Ishikawa (cell line): ENCODE results near the gene FAM13B.

ENCODE experiments used
- CEBPB ChIP-seq: IDR thresholded peaks from 2 replicates; pipeline ENCODE4 v1.6.1; 2012
- CREB1 ChIP-seq: IDR thresholded peaks from 2 replicates; pipeline ENCODE4 v1.6.1; 2012; ENCODE audit warnings: low read depth
- EGR1 ChIP-seq: IDR thresholded peaks from 2 replicates; pipeline ENCODE4 v1.6.1; 2012
- EP300 ChIP-seq: IDR thresholded peaks from 2 replicates; pipeline ENCODE4 v1.6.1; 2012; ENCODE audit warnings: borderline replicate concordance
- FOXM1 ChIP-seq: IDR thresholded peaks from 2 replicates; pipeline ENCODE4 v1.6.1; 2012; ENCODE audit warnings: low read depth, borderline replicate concordance
- NFIC ChIP-seq: IDR thresholded peaks from 2 replicates; pipeline ENCODE4 v1.6.1; 2012
- RAD21 ChIP-seq: IDR thresholded peaks from 2 replicates; pipeline ENCODE4 v1.6.1; 2012; ENCODE audit warnings: low read depth
- TAF1 ChIP-seq: IDR thresholded peaks from 2 replicates; pipeline ENCODE4 v1.6.1; 2012; ENCODE audit warnings: low read depth, mild to moderate bottlenecking
- TCF12 ChIP-seq: IDR thresholded peaks from 2 replicates; pipeline ENCODE4 v1.6.1; 2012; ENCODE audit warnings: low read depth
- TEAD4 ChIP-seq: IDR thresholded peaks from 2 replicates; pipeline ENCODE4 v1.6.1; 2012
- YY1 ChIP-seq: IDR thresholded peaks from 2 replicates; pipeline ENCODE4 v1.6.1; 2012; ENCODE audit warnings: low read depth
- ZBTB7A ChIP-seq: IDR thresholded peaks from 2 replicates; pipeline ENCODE4 v1.6.1; 2012; ENCODE audit warnings: low read depth
- TF ChIP-seq, protein P1 (sequence below): IDR thresholded peaks from 2 replicates; pipeline ENCODE4 v1.6.1; 2012
- TF ChIP-seq, protein P2 (sequence below): IDR thresholded peaks from 2 replicates; pipeline ENCODE4 v1.6.1; 2012
- TF ChIP-seq, protein P3 (sequence below): IDR thresholded peaks from 2 replicates; pipeline ENCODE4 v1.6.1; 2012; ENCODE audit warnings: low read depth, mild to moderate bottlenecking

The FAM13B gene

DNA sequence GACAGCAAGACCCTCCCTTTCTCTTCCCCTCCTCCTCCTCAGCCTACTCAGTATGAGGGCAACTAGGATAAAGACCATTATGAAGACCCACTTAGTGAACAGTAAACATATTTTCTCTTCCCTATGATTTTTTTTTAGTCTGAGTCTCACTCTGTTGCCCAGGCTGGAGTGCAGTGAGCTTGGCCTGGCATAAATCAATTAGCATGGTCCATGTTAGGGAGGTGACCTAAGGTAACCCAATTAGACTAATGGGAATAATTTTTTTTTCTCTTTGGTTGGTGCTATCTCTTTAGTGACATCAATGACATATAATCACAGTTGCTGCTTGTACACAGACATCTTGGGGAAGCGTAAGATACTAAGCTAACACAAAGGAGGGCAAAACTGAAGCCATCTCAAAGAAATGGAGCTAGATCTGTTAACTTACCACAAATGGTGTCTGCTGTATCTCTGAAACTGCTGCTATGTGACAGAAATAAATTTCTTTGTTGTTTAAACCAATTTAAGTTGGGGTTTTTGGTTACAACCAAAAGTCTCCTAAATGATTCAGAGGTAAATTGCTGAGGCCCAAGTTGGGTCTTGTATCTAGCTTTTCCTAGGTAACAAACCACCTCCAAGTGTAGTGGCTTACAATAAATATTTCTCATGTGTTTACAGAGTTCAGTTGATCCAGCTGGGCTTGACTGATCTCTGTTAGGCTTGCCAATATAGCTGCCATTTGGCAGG lies 130.3 kb downstream of the FAM13B start:
- TF ChIP-seq RAD21 (no peak), YY1 (no peak), ZBTB7A (no peak), TCF12 (no peak)

DNA sequence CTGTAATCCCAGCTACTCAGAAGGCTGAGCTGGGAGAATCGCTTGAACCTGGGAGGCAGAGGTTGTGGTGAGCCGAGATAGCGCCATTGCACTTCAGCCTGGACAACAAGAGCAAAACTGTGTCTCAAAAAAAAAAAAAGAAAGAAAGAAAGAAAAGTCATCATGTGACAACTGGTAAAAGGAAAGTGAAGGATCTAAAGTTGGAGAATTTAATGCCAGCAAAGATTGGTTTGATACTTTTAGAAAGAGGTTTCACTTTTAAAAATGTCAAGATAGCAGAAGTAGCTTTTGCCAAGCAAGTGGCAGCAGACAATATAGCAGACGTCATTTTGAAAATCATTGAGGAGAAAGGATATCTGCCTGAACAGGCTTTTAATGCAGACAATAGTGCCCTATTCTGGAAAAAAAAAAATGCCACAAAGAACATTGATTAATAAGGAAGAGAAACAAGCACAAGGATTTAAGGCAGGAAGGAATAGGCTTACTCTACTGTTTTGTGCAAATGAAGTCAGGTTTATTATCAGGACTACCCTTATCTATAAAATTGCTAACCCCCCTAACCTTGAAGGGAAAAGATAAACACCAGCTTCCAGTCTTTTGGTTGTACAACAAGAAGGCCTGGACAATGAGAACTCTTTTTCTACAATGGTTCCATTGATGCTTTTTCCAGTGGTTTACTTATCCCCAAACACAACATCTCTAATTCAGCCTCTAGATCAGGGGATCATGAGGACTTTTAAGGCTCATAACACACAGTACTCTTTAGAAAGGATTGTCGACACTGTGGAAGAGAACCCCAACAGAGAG lies 131.7 kb downstream of the FAM13B start:
- TF ChIP-seq YY1 (no peak), ZBTB7A (no peak), CREB1 (no peak), TAF1 (no peak), TEAD4 (no peak), CEBPB (no peak), EGR1 (no peak), NFIC (no peak)
- TF ChIP-seq, protein P1, sequence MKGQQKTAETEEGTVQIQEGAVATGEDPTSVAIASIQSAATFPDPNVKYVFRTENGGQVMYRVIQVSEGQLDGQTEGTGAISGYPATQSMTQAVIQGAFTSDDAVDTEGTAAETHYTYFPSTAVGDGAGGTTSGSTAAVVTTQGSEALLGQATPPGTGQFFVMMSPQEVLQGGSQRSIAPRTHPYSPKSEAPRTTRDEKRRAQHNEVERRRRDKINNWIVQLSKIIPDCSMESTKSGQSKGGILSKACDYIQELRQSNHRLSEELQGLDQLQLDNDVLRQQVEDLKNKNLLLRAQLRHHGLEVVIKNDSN, result no peak

DNA sequence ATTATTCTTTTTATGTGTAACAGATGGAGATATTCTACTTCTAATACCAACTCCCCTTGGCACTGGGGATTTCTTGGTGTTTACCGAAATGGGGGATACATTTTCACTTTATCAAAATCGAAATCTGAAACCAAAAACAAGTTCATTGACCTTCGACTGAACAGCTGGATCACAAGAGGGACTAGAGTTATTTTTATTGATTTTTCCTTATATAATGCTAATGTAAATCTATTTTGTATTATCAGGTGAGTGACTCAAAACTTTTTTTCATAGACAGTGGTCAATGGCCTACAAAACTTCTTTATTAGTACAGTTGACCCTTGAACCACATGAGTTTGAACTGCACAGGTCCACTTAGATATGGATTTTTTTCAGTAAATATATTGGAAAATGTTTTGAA lies 133.4 kb downstream of the FAM13B start:
- TF ChIP-seq ZBTB7A (no peak), CEBPB (no peak), YY1 (no peak), FOXM1 (no peak), NFIC (no peak), RAD21 (no peak), TAF1 (no peak), CREB1 (no peak), EP300 (no peak), EGR1 (no peak), TEAD4 (no peak), TCF12 (no peak)
- TF ChIP-seq, protein P2, sequence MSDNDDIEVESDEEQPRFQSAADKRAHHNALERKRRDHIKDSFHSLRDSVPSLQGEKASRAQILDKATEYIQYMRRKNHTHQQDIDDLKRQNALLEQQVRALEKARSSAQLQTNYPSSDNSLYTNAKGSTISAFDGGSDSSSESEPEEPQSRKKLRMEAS, result no peak
- TF ChIP-seq, protein P3, sequence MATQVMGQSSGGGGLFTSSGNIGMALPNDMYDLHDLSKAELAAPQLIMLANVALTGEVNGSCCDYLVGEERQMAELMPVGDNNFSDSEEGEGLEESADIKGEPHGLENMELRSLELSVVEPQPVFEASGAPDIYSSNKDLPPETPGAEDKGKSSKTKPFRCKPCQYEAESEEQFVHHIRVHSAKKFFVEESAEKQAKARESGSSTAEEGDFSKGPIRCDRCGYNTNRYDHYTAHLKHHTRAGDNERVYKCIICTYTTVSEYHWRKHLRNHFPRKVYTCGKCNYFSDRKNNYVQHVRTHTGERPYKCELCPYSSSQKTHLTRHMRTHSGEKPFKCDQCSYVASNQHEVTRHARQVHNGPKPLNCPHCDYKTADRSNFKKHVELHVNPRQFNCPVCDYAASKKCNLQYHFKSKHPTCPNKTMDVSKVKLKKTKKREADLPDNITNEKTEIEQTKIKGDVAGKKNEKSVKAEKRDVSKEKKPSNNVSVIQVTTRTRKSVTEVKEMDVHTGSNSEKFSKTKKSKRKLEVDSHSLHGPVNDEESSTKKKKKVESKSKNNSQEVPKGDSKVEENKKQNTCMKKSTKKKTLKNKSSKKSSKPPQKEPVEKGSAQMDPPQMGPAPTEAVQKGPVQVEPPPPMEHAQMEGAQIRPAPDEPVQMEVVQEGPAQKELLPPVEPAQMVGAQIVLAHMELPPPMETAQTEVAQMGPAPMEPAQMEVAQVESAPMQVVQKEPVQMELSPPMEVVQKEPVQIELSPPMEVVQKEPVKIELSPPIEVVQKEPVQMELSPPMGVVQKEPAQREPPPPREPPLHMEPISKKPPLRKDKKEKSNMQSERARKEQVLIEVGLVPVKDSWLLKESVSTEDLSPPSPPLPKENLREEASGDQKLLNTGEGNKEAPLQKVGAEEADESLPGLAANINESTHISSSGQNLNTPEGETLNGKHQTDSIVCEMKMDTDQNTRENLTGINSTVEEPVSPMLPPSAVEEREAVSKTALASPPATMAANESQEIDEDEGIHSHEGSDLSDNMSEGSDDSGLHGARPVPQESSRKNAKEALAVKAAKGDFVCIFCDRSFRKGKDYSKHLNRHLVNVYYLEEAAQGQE, result no peak
- TF ChIP-seq, protein P1, result no peak

DNA sequence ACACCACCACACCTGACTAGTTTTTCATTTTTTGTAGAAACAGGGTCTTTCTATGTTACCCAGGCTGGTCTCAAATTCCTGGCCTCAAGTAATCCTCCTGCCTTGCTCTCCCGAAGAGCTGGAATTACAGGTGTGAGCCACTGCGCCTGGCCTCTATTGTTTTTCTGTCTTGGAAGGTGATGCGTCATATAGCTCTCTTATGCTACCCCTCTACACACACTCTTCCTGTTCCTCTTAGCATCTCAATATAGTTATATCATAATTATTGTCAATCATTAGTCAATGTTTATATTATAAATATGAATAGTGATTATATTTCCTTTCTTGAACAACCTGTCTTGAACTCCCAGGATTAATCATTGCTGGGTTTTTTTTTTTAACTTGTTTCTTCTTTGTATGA lies 136.3 kb downstream of the FAM13B start:
- no peak for TF ChIP-seq EGR1
- TF ChIP-seq TEAD4, result no peak
- no peak for TF ChIP-seq YY1
- TF ChIP-seq TAF1, result no peak
- TF ChIP-seq, protein P2, result no peak
- TF ChIP-seq CEBPB, result no peak
- no peak for TF ChIP-seq TCF12

DNA sequence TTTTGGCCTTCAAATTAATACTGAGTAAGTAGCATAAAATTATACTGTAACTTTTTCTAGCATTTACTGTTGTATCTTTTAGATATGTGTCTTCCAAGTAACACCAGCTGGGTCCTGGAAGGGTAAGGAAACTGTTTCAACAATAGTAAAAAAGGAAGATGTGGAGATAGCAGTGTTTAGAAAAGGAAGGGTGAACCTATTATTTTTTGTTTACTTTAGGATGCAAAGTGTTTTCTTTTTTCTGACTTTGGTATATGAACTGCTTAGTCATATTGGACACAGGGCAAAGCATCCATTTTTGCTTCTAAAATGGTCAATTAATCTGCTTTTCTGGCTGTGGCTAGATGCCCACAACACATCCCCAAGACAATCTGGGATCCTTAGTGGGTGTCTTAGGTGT lies 138.3 kb downstream of the FAM13B start:
- TF ChIP-seq, protein P2, result no peak
- TF ChIP-seq CREB1 (no peak), FOXM1 (no peak), CEBPB (no peak), EGR1 (no peak), TEAD4 (no peak), TCF12 (no peak), YY1 (no peak), EP300 (no peak), NFIC (no peak), RAD21 (no peak), TAF1 (no peak), ZBTB7A (no peak)
- TF ChIP-seq, protein P3, result no peak
- TF ChIP-seq, protein P1, result no peak
